Stimulated activated CD8-positive, alpha-beta memory T cell treated with anti-CD3 and anti-CD28 coated beads, Interleukin-15, amount 100 ng/mL, for 4 hours (primary cell): ENCODE measurements around the gene SRSF4.
"Not testable (repeated sequence)": the region's sequence is repeated elsewhere in the genome, so short reads cannot be mapped to it uniquely, and the experiment has no call there.

Experiments used
- DNase-seq, 2 donors: peaks; one replicate each; pipeline ENCODE4 v3.0.0-alpha.2; 2020; ENCODE audit warnings: low read depth in 2 of 2

The SRSF4 gene

DNA sequence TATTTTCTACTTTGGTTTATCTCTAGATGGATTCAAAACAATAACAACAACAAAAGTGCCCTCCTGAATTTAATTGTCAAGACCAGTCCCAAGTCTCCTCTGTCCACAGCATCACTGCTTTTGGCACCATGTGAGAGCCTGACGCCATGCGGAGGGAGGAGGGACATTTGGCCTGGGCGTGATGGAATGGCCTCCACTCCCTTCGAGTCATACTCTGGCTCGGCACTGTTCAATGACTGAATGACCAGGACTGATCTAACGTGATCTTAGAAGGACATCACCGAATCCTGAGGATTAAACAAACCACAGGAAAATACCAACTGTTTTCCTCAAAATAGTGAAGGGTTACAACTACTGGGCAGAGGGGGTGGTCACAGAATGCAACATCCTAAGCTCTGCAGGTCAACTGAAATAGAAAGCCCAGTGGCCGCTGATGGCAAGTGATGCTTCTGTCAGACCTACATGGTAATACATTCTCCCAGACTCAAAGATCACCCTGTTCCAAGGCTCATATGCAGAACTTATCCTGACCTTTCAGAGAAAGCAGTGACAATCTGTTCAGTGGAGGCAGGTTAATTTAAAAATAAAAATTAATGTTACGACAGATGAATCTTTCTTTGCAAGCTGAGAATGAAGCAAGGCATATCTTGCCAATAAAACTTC, 19.1 kb downstream of the SRSF4 start:
- no peak for DNase-seq

GRCh38 chr1:29162025-29162424, 19.7 kb downstream of the SRSF4 start:
- no peak for DNase-seq

DNA sequence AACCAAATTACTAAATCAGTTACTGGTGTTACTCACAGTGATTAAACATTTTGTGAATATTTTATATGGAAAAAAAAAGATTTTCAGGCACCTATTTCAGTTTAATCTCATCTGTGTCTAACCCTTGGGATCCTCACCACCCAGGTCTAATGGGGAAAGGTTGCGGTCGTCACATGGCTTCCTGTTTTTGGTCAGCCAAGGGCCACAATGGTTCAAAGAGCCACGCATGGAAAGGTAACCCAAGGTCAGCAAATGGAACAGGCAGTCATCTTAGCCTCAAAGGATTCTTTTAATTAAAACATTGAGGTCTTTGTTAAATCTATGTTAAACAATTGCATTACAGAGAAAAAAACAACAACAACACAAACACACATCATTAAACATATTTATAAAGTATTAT, 21.9 kb downstream of the SRSF4 start:
- no peak for DNase-seq

- DNase-seq, result no peak
Measured at GRCh38 chr1:29157269-29157601, 24.5 kb downstream of the SRSF4 start.

DNA sequence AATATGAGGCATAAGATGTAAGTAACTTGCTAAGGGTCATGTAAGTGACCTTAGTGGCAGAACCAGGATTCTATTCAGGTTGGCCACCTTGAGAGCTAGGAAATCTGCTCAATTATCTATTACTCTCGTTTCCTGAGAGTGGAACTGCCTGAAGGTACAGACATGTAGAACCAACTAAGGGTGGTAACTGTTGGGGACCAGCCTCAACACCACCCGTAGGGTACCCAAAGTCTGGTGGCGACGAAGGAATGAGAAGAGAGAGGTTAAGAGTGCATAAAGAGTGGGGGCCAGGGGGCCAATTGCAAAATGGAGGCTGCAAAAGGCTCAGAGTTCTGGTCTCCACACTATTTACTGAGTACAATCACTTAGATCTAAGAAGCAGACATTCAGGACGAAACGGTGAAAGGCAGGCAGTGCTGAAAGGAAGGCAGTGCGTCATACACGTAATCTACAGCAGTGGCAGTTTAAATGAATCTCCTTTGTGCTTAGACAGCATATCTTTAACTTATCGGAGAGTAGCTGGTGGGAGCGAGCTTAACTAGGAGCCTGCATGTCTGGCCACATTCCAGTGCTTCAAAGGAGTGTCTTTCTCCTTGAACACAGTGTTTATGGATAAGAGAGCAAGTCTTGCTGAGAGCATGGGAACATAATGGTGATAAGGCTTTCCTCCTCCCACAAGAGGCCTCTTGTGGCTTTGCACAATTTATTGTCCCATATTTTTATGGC, 25.0 kb downstream of the SRSF4 start:
- no peak for DNase-seq

- no peak for DNase-seq
Measured at GRCh38 chr1:29152046-29152805, 29.5 kb downstream of the SRSF4 start.

DNA sequence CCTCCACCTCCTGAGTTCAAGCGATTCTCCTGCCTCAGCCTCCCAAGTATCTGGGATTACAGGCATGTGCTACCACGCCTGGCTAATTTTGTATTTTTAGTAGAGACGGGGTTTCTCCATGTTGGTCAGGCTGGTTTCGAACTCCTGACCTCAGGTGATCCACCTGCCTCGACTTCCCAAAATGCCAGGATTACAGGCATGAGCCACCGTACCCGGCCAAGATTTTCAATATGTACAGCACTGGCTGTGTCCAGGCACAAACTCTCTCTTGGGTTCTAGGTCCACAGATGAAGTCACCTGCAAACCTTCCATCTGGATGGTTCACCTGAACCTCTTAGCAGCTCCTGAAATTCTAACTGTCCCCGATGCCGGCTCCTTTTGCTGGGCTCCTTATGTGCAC, 31.4 kb downstream of the SRSF4 start:
- not testable (repeated sequence) for DNase-seq

DNA sequence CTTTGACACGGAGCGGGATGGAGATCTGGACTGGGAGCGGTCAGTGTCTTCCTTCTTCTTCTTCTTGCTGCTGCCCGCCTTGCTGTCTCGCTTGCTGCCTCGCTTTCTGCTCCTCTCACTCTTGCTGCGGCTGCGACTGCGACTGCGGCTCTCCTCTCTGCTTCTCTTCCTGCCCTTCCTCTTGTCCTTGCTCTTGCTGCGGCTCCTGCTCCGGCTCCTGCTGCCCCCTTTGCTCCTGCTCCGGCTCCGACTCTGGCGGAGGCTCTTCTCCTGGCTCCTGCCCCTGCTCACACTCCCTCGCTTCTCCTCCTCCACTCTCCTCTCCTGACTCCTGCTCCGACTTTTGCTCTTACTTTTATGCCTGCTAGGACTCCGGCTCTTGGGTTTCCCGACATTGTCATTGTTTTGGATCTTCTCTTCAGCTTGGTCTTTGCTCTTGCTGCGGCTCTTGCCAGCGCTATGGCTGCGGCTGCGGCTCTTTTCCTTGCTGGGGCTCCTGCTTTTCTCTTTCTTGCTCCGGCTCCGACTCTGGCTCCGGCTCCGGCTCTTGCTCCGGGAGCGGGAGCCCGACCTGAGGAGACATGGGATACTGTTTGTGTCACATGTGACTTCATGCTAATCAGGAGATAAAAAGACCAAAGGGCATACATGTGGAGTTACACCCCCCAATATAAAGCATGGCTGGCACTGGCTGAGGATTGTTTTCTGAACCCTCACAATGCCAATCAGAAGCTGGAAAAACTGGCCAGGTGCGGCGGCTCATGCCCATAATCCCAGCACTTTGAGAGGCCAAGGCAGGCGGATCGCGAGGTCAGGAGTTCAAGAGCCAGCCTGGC, 32.8 kb downstream of the SRSF4 start:
- no peak for DNase-seq

DNA sequence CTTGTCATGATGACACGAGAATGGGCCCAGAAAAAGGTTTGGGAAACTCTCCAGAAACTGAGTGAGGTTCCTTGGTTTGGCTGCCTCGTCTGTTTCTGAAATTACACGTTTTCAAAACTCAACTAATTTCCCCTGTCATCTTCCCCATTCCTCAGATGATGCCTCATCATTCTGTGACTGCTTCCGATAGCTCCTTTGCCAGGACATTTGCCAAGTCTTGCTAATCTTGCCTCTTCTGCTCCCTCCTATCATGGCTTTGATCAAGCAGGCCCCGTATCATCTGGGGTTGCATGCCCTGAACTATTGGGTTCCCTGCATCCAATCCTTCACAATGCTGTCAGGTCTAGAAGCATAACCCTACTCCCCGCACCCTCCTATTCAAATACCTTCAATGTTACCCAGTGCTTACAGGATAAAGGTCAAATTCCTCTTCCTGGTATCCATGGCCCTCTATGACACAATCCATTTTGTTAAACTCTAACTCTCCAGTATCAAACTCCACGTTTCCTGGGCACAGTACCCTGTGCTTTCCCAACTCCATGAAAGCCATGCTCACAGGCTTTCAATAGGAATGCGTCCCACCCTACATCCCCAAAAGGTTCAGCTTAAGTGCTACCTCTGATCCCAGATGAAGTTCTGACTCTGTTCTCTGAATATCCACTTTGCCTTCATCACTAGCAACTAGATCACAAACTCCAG, 35.8 kb downstream of the SRSF4 start:
- no peak for DNase-seq

DNA sequence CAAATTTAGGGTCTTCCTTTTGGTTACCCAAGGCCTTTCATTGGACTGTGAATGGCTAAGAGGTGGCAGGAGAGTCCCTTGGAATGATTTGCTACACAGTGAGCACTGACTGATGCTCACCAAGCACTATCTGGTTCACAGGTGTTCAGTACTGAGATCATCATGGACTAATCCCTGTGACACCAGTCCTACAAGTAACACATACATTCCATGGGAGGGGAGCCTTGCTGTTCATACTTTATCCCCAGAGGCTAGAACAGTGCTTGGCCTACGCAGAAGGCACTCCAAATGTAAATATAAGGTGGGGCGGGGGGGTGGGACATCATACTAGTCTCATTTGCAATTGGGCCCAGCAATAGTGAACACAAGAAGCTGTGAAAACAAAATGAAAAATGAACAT, 37.5 kb downstream of the SRSF4 start:
- DNase-seq, result no peak

DNA sequence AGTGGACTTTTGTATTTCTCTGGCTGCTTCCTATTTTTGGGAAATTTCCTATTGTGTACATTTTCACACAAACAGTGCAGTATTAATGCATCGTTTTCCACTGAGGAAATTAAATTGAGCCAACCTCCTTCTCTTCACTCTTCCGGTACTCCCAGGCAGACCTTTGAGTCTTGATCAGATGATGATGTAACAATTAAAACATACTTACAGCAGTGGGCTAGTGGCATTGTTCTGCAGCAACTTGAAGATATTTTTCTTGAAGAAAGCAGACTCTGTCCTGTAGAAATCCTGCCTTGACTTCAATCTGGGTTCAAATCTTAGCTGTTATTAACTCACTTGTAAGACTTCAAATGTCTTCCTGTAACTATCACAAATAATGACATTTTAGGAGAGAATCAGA, 39.0 kb downstream of the SRSF4 start:
- DNase-seq, result no peak

DNA sequence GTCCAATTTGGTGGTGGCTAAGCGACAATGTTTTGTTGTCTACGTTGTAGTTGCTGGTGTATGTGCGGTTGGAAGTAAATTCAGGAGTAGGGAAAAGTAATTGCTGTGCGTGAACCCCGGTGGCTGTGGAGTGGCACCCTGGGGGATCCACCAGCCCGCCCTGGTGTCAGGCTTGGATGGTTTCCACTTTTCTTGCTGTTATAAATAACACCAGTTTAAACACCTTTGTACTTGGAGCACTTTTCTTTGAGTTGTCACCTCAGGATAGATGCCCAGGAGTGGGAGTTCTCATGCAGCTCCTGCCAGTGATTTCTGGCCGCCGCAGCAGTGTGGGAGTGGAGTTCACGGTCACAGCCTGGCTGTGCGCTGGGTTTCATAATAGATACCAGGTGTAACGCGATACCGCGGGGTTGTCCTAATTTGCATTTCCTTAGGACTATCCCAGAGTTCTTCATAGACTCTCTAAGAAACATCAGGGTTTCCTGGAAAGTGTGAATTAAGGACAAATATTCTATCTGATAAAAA, 45.2 kb downstream of the SRSF4 start:
- DNase-seq, result no peak

GRCh38 chr1:29134695-29135028, 47.0 kb downstream of the SRSF4 start:
- DNase-seq, result no peak

- DNase-seq, result no peak
Measured at GRCh38 chr1:29133861-29134694, 47.6 kb downstream of the SRSF4 start.

DNA sequence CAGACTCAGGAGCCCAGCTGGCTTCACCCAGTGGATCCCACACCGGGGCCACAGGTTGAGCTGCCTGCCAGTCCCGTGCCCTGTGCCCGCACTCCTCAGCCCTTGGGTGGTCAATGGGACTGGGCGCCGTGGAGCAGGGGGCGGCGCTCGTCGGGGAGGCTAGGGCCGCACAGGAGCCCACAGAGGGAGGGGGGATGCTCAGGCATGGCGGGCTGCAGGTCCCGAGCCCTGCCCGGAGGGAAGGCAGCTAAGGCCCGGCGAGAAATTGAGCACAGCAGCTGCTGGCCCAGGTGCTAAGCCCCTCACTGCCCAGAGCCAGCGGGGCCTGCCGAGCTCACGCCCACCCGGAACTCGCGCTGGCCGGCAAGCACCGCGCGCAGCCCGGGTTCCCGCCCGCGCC, 50.6 kb downstream of the SRSF4 start:
- not testable (repeated sequence) for DNase-seq

DNA sequence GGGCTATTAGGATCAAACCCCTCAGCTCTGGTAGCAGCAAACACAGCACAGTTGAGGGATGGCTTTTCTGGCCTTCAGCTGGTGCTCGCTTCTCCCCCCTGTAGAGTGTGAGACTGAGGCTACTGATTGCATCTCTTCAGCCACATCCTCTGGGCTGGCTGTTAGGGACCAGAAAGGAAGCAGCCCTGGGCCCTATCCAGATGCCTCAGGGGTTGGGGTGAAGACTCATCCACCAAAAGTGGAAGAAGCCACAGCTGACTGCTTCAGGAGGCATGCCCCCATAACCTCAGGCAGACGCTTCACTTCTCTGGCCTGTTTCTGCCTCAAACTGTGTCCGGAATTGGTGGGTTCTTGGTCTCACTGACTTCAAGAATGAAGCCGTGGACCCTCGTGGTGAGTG, 51.8 kb downstream of the SRSF4 start:
- DNase-seq, result no peak

GRCh38 chr1:29128739-29129138, 53.0 kb downstream of the SRSF4 start:
- no peak for DNase-seq

GRCh38 chr1:29126198-29126597, 55.5 kb downstream of the SRSF4 start:
- no peak for DNase-seq

GRCh38 chr1:29125788-29126187, 55.9 kb downstream of the SRSF4 start:
- no peak for DNase-seq

- DNase-seq, result no peak
Measured at GRCh38 chr1:29125237-29125641, 56.5 kb downstream of the SRSF4 start.
